H1 (cell line): ENCODE measurements around the gene CYP4B1. TPM values are rescaled to one million over a fixed set of nuclear protein-coding genes. Genes with fewer than 3 reads are reported as not detected.

Source experiments
- CTCF ChIA-PET: fragments of 300-600 bp; sonication (Branson Sonifier 250); formaldehyde crosslinking; loops from one replicate; lab custom pipeline; 2021; ENCODE audit not compliant: partially characterized antibody; lab: Charles Lee
- POLR2A ChIA-PET: fragments of 300-600 bp; sonication (Branson Sonifier 250); formaldehyde crosslinking; loops from one replicate; lab custom pipeline; 2021; ENCODE audit warnings: inconsistent platforms; ENCODE audit not compliant: partially characterized antibody; lab: Charles Lee
- DNase-seq, 2 experiments: peaks; one replicate each; pipeline versions ENCODE4 v3.0.0 to v3.0.0-alpha.2; 2010 to 2022; ENCODE audit warnings: low spot score in 2 of 2, low read depth in 1 of 2, mixed read lengths in 1 of 2
- FAIRE-seq: peaks from 2 replicates; lab custom pipeline; 2011; peaks lifted over from hg19 to GRCh38; lab: Jason Lieb, UNC
- H2AFZ ChIP-seq: 2 replicates; pipeline ENCODE4 v1.8.1; 2012; ENCODE audit warnings: low read length, inconsistent platforms
- H2AK5ac ChIP-seq: 2 replicates; pipeline ENCODE4 v1.6.1; 2013; ENCODE audit warnings: low read depth, low read length
- H2BK120ac ChIP-seq: replicated peaks from 2 replicates; pipeline ENCODE3; 2013; ENCODE audit warnings: low read depth, low read length, inconsistent platforms
- H2BK12ac ChIP-seq: 2 replicates; pipeline ENCODE4 v1.6.1; 2013; ENCODE audit warnings: low read depth, low read length
- H2BK15ac ChIP-seq: 2 replicates; pipeline ENCODE4 v1.6.1; 2013; ENCODE audit warnings: low read length
- H2BK20ac ChIP-seq: 2 replicates; pipeline ENCODE4 v1.6.1; 2013; ENCODE audit warnings: low read length
- H2BK5ac ChIP-seq: 2 replicates; pipeline ENCODE4 v1.6.1; 2013; ENCODE audit warnings: low read depth, low read length
- H3K14ac ChIP-seq: 2 replicates; pipeline ENCODE4 v1.6.1; 2013; ENCODE audit warnings: inconsistent platforms; ENCODE audit not compliant: insufficient read length
- H3K18ac ChIP-seq: 2 replicates; pipeline ENCODE4 v1.6.1; 2013; ENCODE audit warnings: low read length; ENCODE audit errors: extremely low read depth
- H3K23ac ChIP-seq: 2 replicates; pipeline ENCODE4 v1.6.1; 2013; ENCODE audit warnings: inconsistent platforms; ENCODE audit not compliant: insufficient read length
- H3K23me2 ChIP-seq: 2 replicates; pipeline ENCODE4 v1.6.1; 2013; ENCODE audit warnings: low read depth, low read length
- H3K27ac ChIP-seq: 2 replicates; pipeline ENCODE4 v1.6.1; 2011; ENCODE audit warnings: low read depth, low read length, inconsistent platforms
- H3K27me3 ChIP-seq, 4 experiments: replicated peaks in 1 of 4; 1 replicate in 1 of 4; 2 replicates in 3 of 4; pipeline versions ENCODE4 v1.6.1 to v1.8.1; 2011 to 2013; ENCODE audit warnings: low read length in 3 of 4, mild to moderate bottlenecking in 3 of 4, inconsistent platforms in 2 of 4, mixed read lengths in 2 of 4, moderate library complexity in 1 of 4; ENCODE audit not compliant: control insufficient read depth in 3 of 4, insufficient read depth in 3 of 4; ENCODE audit errors: extremely low read depth in 1 of 4
- H3K36me3 ChIP-seq, 4 experiments: 2 replicates each; pipeline versions ENCODE4 v1.6.1 to v1.8.1; 2011 to 2013; ENCODE audit warnings: mild to moderate bottlenecking in 4 of 4, low read length in 3 of 4, moderate library complexity in 2 of 4, control low read depth in 1 of 4, inconsistent platforms in 1 of 4; ENCODE audit not compliant: insufficient read depth in 4 of 4, control insufficient read depth in 2 of 4
- H3K4ac ChIP-seq: replicated peaks from 2 replicates; pipeline ENCODE3; 2013; ENCODE audit warnings: low read length, low read depth, mixed read lengths, inconsistent platforms; ENCODE audit not compliant: insufficient read length
- H3K4me1 ChIP-seq, 4 experiments: replicated peaks in 1 of 4; 1 replicate in 1 of 4; 2 replicates in 3 of 4; pipeline versions ENCODE4 v1.6.1 to v1.8.1; 2011 to 2013; ENCODE audit warnings: low read length in 3 of 4, inconsistent platforms in 2 of 4, mixed read lengths in 1 of 4; ENCODE audit not compliant: insufficient read depth in 4 of 4, control insufficient read depth in 3 of 4
- H3K4me2 ChIP-seq, 2 experiments: 2 replicates each; pipeline versions ENCODE4 v1.6.1 to v1.8.1; 2011 to 2013; ENCODE audit warnings: low read depth in 2 of 2, low read length in 2 of 2, control low read depth in 1 of 2, inconsistent platforms in 1 of 2, mild to moderate bottlenecking in 1 of 2; ENCODE audit not compliant: insufficient read depth in 1 of 2
- H3K4me3 ChIP-seq, 4 experiments: fragments of 200-600, 300-600 bp in 1 of 4; sonication (generic), shearing (Covaris generic), sonication (Bioruptor Twin) in 1 of 4; 2 replicates each; pipeline versions ENCODE4 v1.5.1 to v1.8.1; 2011 to 2016; ENCODE audit warnings: low read length in 4 of 4, low read depth in 3 of 4, control low read depth in 2 of 4, inconsistent platforms in 2 of 4, mild to moderate bottlenecking in 2 of 4, mixed read lengths in 1 of 4, moderate library complexity in 1 of 4; ENCODE audit not compliant: insufficient read depth in 2 of 4; ENCODE audit errors: extremely low read depth in 1 of 4
- H3K56ac ChIP-seq: replicated peaks from 2 replicates; pipeline ENCODE3; 2013; ENCODE audit warnings: low read depth, mild to moderate bottlenecking, mixed read lengths, low read length, inconsistent platforms; ENCODE audit not compliant: insufficient read length
- H3K79me1 ChIP-seq: 2 replicates; pipeline ENCODE4 v1.6.1; 2013; ENCODE audit warnings: low read depth, low read length, control low read depth
- H3K79me2 ChIP-seq, 2 experiments: 2 replicates each; pipeline versions ENCODE4 v1.6.1 to v1.8.1; 2012 to 2013; ENCODE audit warnings: low read length in 2 of 2, mild to moderate bottlenecking in 2 of 2, inconsistent platforms in 1 of 2; ENCODE audit not compliant: insufficient read depth in 2 of 2, control insufficient read depth in 1 of 2
- H3K9ac ChIP-seq, 4 experiments: replicated peaks in 1 of 4; 1 replicate in 1 of 4; 2 replicates in 3 of 4; pipeline versions ENCODE4 v1.6.1 to v1.8.1; 2011 to 2013; ENCODE audit warnings: low read depth in 3 of 4, low read length in 3 of 4, control low read depth in 2 of 4, mild to moderate bottlenecking in 2 of 4, moderate library complexity in 2 of 4, inconsistent platforms in 1 of 4; ENCODE audit errors: extremely low read depth in 1 of 4
- H3K9me3 ChIP-seq, 2 experiments: 2 replicates each; pipeline versions ENCODE4 v1.6.1 to v1.8.1; 2012 to 2013; ENCODE audit warnings: mild to moderate bottlenecking in 2 of 2, moderate library complexity in 2 of 2, control low read depth in 1 of 2, inconsistent platforms in 1 of 2, low read depth in 1 of 2, low read length in 1 of 2, mixed read lengths in 1 of 2; ENCODE audit not compliant: insufficient read depth in 2 of 2
- H4K20me1 ChIP-seq, 2 experiments: replicated peaks in 1 of 2; 2 replicates each; pipeline versions ENCODE3 to v1.8.1; 2011 to 2013; ENCODE audit warnings: inconsistent platforms in 2 of 2, low read length in 2 of 2, mild to moderate bottlenecking in 1 of 2; ENCODE audit not compliant: insufficient read depth in 2 of 2, control insufficient read depth in 1 of 2
- H4K5ac ChIP-seq: 2 replicates; pipeline ENCODE4 v1.6.1; 2013; ENCODE audit warnings: low read length, low read depth, mixed read lengths, inconsistent platforms; ENCODE audit not compliant: insufficient read length
- H4K8ac ChIP-seq: 2 replicates; pipeline ENCODE4 v1.8.0; 2013; ENCODE audit warnings: mild to moderate bottlenecking, moderate library complexity, low read length, inconsistent platforms; ENCODE audit not compliant: insufficient read depth; ENCODE audit errors: extremely low read depth
- H4K91ac ChIP-seq: replicated peaks from 2 replicates; pipeline ENCODE3; 2013; ENCODE audit warnings: low read length, mixed read lengths, inconsistent platforms; ENCODE audit not compliant: insufficient read length
- ASH2L ChIP-seq: fragments of 200-600, 300-600 bp; sonication (generic); IDR thresholded peaks from one replicate; pipeline ENCODE4 v1.7.1; 2017; ENCODE audit warnings: low read length
- BACH1 ChIP-seq: IDR thresholded peaks from 2 replicates; pipeline ENCODE4 v1.6.1; 2012; ENCODE audit warnings: low read length, improper control_type of control experiment
- BCL11A ChIP-seq, 2 experiments: IDR thresholded peaks; one replicate each; pipeline ENCODE4 v1.6.1; 2011; ENCODE audit warnings: low read depth in 2 of 2, low read length in 2 of 2, mild to moderate bottlenecking in 2 of 2
- BRCA1 ChIP-seq: IDR thresholded peaks from 2 replicates; pipeline ENCODE4 v1.6.1; 2012; ENCODE audit warnings: low read depth, low read length, improper control_type of control experiment
- CBX5 ChIP-seq: fragments of 300-800, 300-1000 bp; sonication (generic); IDR thresholded peaks from 2 replicates; pipeline ENCODE4 v1.7.1; 2016; ENCODE audit warnings: antibody characterized with exemption, low read length, low read depth
- CEBPB ChIP-seq: IDR thresholded peaks from 2 replicates; pipeline ENCODE4 v1.6.1; 2012; ENCODE audit warnings: low read depth, low read length
- CHD1 ChIP-seq: IDR thresholded peaks from 2 replicates; pipeline ENCODE4 v1.6.1; 2012; ENCODE audit warnings: low read depth, low read length, improper control_type of control experiment
- CREB1 ChIP-seq: IDR thresholded peaks from 2 replicates; pipeline ENCODE4 v1.6.1; 2012; ENCODE audit warnings: inconsistent platforms
- MAFK ChIP-seq: IDR thresholded peaks from 2 replicates; pipeline ENCODE4 v1.6.1; 2012; ENCODE audit warnings: low read depth, mild to moderate bottlenecking, improper control_type of control experiment, low read length
- NANOG ChIP-seq: IDR thresholded peaks from 2 replicates; pipeline ENCODE4 v1.6.1; 2011; ENCODE audit warnings: low read length, low read depth, mild to moderate bottlenecking, inconsistent platforms; ENCODE audit not compliant: insufficient read depth, poor library complexity, severe bottlenecking
- POLR2AphosphoS5 ChIP-seq: IDR thresholded peaks from 2 replicates; pipeline ENCODE4 v1.6.1; 2011; ENCODE audit warnings: low read depth, low read length
- SP1 ChIP-seq: IDR thresholded peaks from 2 replicates; pipeline ENCODE4 v1.6.1; 2011; ENCODE audit warnings: low read depth, low read length
- TCF12 ChIP-seq: IDR thresholded peaks from 2 replicates; pipeline ENCODE4 v1.6.1; 2011; ENCODE audit warnings: low read depth, mild to moderate bottlenecking, low read length
- WGBS, 2 experiments: shearing (Covaris generic) in 1 of 2; methylation state at CpG; one replicate each; pipeline versions ENCODE4 v1.1.6 to v1.1.7; 2013 to 2015; ENCODE audit warnings: low lambda C conversion rate in 2 of 2, mixed read lengths in 2 of 2, inconsistent platforms in 1 of 2, low coverage in 1 of 2, missing lambda C conversion rate in 1 of 2; ENCODE audit not compliant: insufficient replicate concordance in 2 of 2, insufficient coverage in 1 of 2, insufficient read length in 1 of 2; ENCODE audit errors: extremely low coverage in 1 of 2, missing lambda C conversion rate in 1 of 2; 5-methylcytosine and 5-hydroxymethylcytosine counted together
- polyA plus RNA-seq, 7 experiments: library from polyadenylated mRNA; depleted of rRNA in 3 of 7; stranded (reverse) in 5 of 7; unstranded in 2 of 7; fragments of >200 nt in 5 of 7; fragments of 200-250 nt in 2 of 7; gene quantifications; 1 replicate in 5 of 7; 2 replicates in 1 of 7; 4 replicates in 1 of 7; pipeline versions ENCODE4 v1.2.1 to v1.2.3, GENCODE V29; 2011 to 2013; ENCODE audit warnings: missing spikeins in 2 of 7, mixed read lengths in 2 of 7
- total RNA-seq: library from RNA; stranded (reverse); fragmentation: NEBNext Ultra II Directional; extraction: Animal tissue kit (Norgen Biotek cat#: 25700); gene quantifications from 2 replicates; pipeline ENCODE4 v1.2.1, GENCODE V29; 2021
- TF ChIP-seq, protein P1 (sequence below): IDR thresholded peaks from 2 replicates; pipeline ENCODE4 v1.6.1; 2011; ENCODE audit warnings: low read depth, mild to moderate bottlenecking, low read length; ENCODE audit not compliant: insufficient read depth
- TF ChIP-seq, protein P2 (sequence below): IDR thresholded peaks from 2 replicates; pipeline ENCODE4 v1.6.1; 2012; ENCODE audit warnings: inconsistent platforms

The CYP4B1 gene
- total and polyA plus RNA-seq, 2 of the 8 experiments (the other 6 are each of a cell fraction or from before 2014, with no cell fraction given) = 0.23 TPM; not detected in 1

DNA sequence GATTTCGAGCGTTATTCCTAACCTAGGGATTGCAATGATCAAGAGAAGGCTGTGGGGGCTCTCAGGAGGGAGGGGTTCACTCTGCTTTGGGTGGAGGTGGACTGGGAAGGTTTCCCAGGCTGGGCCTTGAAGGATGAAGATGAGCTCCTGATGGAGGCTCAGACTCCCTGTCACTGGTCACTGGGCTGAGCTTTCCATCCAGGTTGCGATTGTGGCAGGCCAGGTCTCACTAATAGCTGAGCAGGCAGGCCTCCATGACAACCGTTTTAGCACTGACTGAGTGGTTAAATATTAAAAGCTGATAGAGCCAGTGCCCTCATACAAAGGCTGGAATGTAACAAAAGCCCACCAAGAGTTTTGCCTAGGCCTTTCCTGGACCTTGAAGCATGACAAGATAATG lies 43.7 kb upstream of the CYP4B1 start:
- Histone ChIP-seq H3K9ac (no peak overlapping the region), H3K4me1 (peaks cover 4 to 13% (median 8%) of the 10 kb centered on the region in 4 experiments; a peak in 6 of 7 replicates)
- no peak for FAIRE-seq

More for the DNA sequence above, 43.7 kb upstream of the CYP4B1 start:
- TF ChIP-seq SP1 (no peak), BRCA1 (no peak), NANOG (no peak), MAFK (no peak), CBX5 (no peak), BACH1 (no peak), CHD1 (no peak), TCF12 (no peak), POLR2AphosphoS5 (no peak), CEBPB (no peak), ASH2L (no peak), CREB1 (no peak), BCL11A (IDR thresholded peaks at IDR 0.05; ENCODE audit: low read depth in 2 of 2, low read length in 2 of 2) (no peak)
- TF ChIP-seq, protein P1, sequence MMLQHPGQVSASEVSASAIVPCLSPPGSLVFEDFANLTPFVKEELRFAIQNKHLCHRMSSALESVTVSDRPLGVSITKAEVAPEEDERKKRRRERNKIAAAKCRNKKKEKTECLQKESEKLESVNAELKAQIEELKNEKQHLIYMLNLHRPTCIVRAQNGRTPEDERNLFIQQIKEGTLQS = no peak
- TF ChIP-seq, protein P2, sequence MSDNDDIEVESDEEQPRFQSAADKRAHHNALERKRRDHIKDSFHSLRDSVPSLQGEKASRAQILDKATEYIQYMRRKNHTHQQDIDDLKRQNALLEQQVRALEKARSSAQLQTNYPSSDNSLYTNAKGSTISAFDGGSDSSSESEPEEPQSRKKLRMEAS = no peak
- Histone ChIP-seq H3K56ac (no peak overlapping the region), H2BK5ac (0 out of 2 replicates have a peak overlapping the region, but pooled peaks have one; percentile 26), H3K79me2 (no peaks in the 10 kb centered on the region), H4K5ac (no peak overlapping the region), H3K23me2 (peaks cover 2% of the 10 kb centered on the region; the same call in 1 of the 2 replicates), H3K27ac (no peak overlapping the region), H4K8ac (no peak overlapping the region), H3K79me1 (no peaks in the 10 kb centered on the region), H2AFZ (peak overlapping the region; percentile 66; the same call in 1 of the 2 replicates), H2BK120ac (no peak overlapping the region), H3K27me3 (no peaks in the 10 kb centered on the region), H3K36me3 (no peaks in the 10 kb centered on the region), H4K91ac (no peak overlapping the region), H2BK12ac (no peak overlapping the region), H3K4me3 (no peak overlapping the region), H2BK20ac (0 out of 2 replicates have a peak overlapping the region, but pooled peaks have one; percentile 48), H3K23ac (no peak overlapping the region), H2AK5ac (no peak overlapping the region), H3K14ac (no peak overlapping the region), H3K9me3 (no peaks in the 10 kb centered on the region), H3K4ac (no peak overlapping the region), H3K4me2 (no peak overlapping the region), H2BK15ac (no peak overlapping the region), H3K18ac (peak overlapping the region; percentile 13; the same call in 1 of the 2 replicates), H4K20me1 (no peaks in the 10 kb centered on the region)
- CTCF ChIA-PET = no interaction called here
- POLR2A ChIA-PET = no interaction called here
- no peak for DNase-seq
- WGBS, 2 experiments = 96% methylated on average over 4 of the region's 4 CpGs; no CpG with 5 or more reads in 1 of the 2 experiments
